Heart left ventricle (tissue), 16 donors: ENCODE measurements around the gene KCNA2. TPM values are rescaled to one million over a fixed set of nuclear protein-coding genes. Genes with fewer than 3 reads are reported as not detected.

Source experiments
- ATAC-seq, 4 donors: fragments of 200-7000 bp; cut with Tn5 transposase; one replicate each; pipeline ENCODE4 v1.9.1; 2020 to 2022; ENCODE audit warnings: moderate library complexity in 4 of 4, mild to moderate bottlenecking in 3 of 4, moderate number of reproducible peaks in 1 of 4
- DNase-seq, 5 donors: peaks; one replicate each; pipeline ENCODE4 v3.0.0-alpha.2; 2020
- H3K27ac ChIP-seq, 12 donors: fragments of 200-600 bp; sonication (generic) in 4 of 12; one replicate each; pipeline versions ENCODE4 v1.5.0 to v1.8.0; 2016 to 2022; ENCODE audit warnings: mild to moderate bottlenecking in 2 of 12
- H3K27me3 ChIP-seq, 9 donors: fragments of 200-600 bp; sonication (generic) in 2 of 9; one replicate each; pipeline versions ENCODE4 v1.5.1 to v1.8.0; 2016 to 2022; ENCODE audit warnings: mild to moderate bottlenecking in 3 of 9
- H3K36me3 ChIP-seq, 9 donors: fragments of 200-600 bp; sonication (generic) in 2 of 9; one replicate each; pipeline versions ENCODE4 v1.5.0 to v1.8.0; 2018 to 2022; ENCODE audit warnings: mild to moderate bottlenecking in 2 of 9
- H3K4me1 ChIP-seq, 12 donors: fragments of 200-600 bp; sonication (generic) in 4 of 12; one replicate each; pipeline versions ENCODE4 v1.5.0 to v1.8.0; 2016 to 2022; ENCODE audit warnings: mild to moderate bottlenecking in 3 of 12
- H3K4me3 ChIP-seq, 12 donors: fragments of 200-600 bp; sonication (generic) in 4 of 12; one replicate each; pipeline versions ENCODE4 v1.5.0 to v1.8.0; 2017 to 2022; ENCODE audit warnings: mild to moderate bottlenecking in 9 of 12, moderate library complexity in 4 of 12
- H3K9me3 ChIP-seq, 12 donors: fragments of 200-600 bp; sonication (generic) in 4 of 12; one replicate each; pipeline versions ENCODE4 v1.5.0 to v1.8.0; 2016 to 2022; ENCODE audit warnings: mild to moderate bottlenecking in 1 of 12
- CTCF ChIP-seq, 12 donors: fragments of 200-600 bp; sonication (generic) in 4 of 12; IDR thresholded peaks; one replicate each; pipeline versions ENCODE4 v1.5.0 to v1.8.0; 2018 to 2022; ENCODE audit warnings: antibody characterized with exemption in 12 of 12, mild to moderate bottlenecking in 5 of 12
- POLR2A ChIP-seq, 2 donors: fragments of 450-650 bp; IDR thresholded peaks; one replicate each; pipeline ENCODE4 v1.6.1; 2017; ENCODE audit warnings: antibody characterized with exemption in 2 of 2, mild to moderate bottlenecking in 2 of 2, moderate library complexity in 2 of 2
- WGBS, 4 donors: extraction: QIAGEN DNeasy Blood & Tissue Kit in 2 of 4; methylation state at CpG; one replicate each; pipeline versions ENCODE4 v1.1.5 to v1.1.7; 2013 to 2018; 5-methylcytosine and 5-hydroxymethylcytosine counted together
- intact Hi-C, 10 donors: fragments of 100-400 bp; cut with DNase I; formaldehyde crosslinking; loops; one replicate each; pipeline versions ENCODE4 v1.11.1 to v1.14.2; 2022
- polyA plus RNA-seq, 2 donors: library from polyadenylated mRNA; stranded (reverse); fragments of 200-250 nt; gene quantifications; one replicate each; pipeline ENCODE4 v1.2.3, GENCODE V29; 2013
- total RNA-seq, 9 donors: library from RNA; depleted of rRNA in 2 of 9; stranded (reverse); fragments of >200 nt in 2 of 9; fragmentation: NEBNext Ultra II Directional in 3 of 9; extraction: Animal tissue kit (Norgen Biotek cat#: 25700) in 3 of 9; gene quantifications; one replicate each; pipeline versions ENCODE4 v1.1.0 to v1.2.4, GENCODE V29; 2016 to 2023
- donor health status: ischemic (EF 13 %, LVEDD 7.1; RV severe dilation, severe dysfunction).
- donor health status: healthy with polysubstance abuse.
- donor health status: DM: no; HTN: yes; CAD: no.
- donor health status: DM: no; HTN: no; CAD: no.
- donor health status: ischemic (EF 25% LVEDD 6.9; RV normal size, moderate dysfunction).
- donor health status: ischemic (EF 25% LVEDD 5.7; RV mildly dilated, moderate dysfunction).
- donor health status: healthy.
- donor health status: DM: yes; HTN: yes; CAD: no.
- donor health status: ischemic (EF 35%, LVEDD 5.7; RV mildly dilated, moderate dysfunction).
- donor health status: nonischemic (EF 11% LVEDD 7.7; RV severe dilation, severe dysfunction).
- donor health status: DM: yes; HTN: yes; CAD: no.
- donor health status: PGD.
- donor health status: ischemic (EF 29% LVEDD 5.4; RV normal size, mild dysfunction).
- donor health status: nonischemic (EF 23%, LVEDD 6.1; RV moderate dilation, normal function).

Gene KCNA2
- total and polyA plus RNA-seq, 11 donors, result 0.08 to 1.6 (median 0.78) TPM

GRCh38 chr1:110545492-110545891 lies 60.7 kb downstream of the KCNA2 start:
- DNase-seq, result no peak
- 25 to 41% (median 34%) methylated on average over 2 of the region's 2 CpGs for WGBS, 4 donors
- no peaks in the 10 kb centered on the region for H3K36me3 ChIP-seq

GRCh38 chr1:110544753-110545152 lies 61.4 kb downstream of the KCNA2 start:
- DNase-seq, result no peak
- intact Hi-C loops, result loop anchor here in 1 of 10 donors (10.0 kb wide), 1 partner anchor 230 kb away; no protein-coding TSS in a partner anchor
- Histone ChIP-seq H3K36me3 (no peaks in the 10 kb centered on the region), H3K4me3 (no peak overlapping the region), H3K4me1 (no peaks in the 10 kb centered on the region), H3K27ac (no peak overlapping the region), H3K9me3 (no peaks in the 10 kb centered on the region), H3K27me3 (peaks cover 0 to 16% (median 5%) of the 10 kb centered on the region in 9 donors)
- no peak for TF ChIP-seq CTCF (IDR thresholded peaks at IDR 0.05)
- TF ChIP-seq POLR2A (IDR thresholded peaks at IDR 0.05), result no peak
- ATAC-seq, result no peak
- 54 to 63% (median 59%) methylated on average over 3 of the region's 3 CpGs for WGBS, 4 donors

More at GRCh38 chr1:110545492-110545891, 60.7 kb downstream of the KCNA2 start:
- intact Hi-C loops, result loop anchor here in 1 of 10 donors (10.0 kb wide), 1 partner anchor 229 kb away; no protein-coding TSS in a partner anchor
- H3K9me3 ChIP-seq, result no peaks in the 10 kb centered on the region
- H3K27me3 ChIP-seq, result peaks cover 0 to 14% (median 7%) of the 10 kb centered on the region in 9 donors
- ATAC-seq, result no peak
- no peak overlapping the region for H3K27ac ChIP-seq
- no peaks in the 10 kb centered on the region for H3K4me1 ChIP-seq
- no peak for TF ChIP-seq POLR2A (IDR thresholded peaks at IDR 0.05)
- no peak for TF ChIP-seq CTCF (IDR thresholded peaks at IDR 0.05)
- no peak overlapping the region for H3K4me3 ChIP-seq

Other genes starting within 250 kb of the KCNA2 start
- 1 to 10 TPM; 1.6 to 4.8 (median 2.3) TPM for gene SLC16A4, start 215.3 kb downstream of the KCNA2 start, total RNA-seq
- 1 to 10 TPM in 1 of 2 donors, under 1 TPM in 1; 1.00 to 1.9 TPM for gene SLC16A4, start 215.3 kb downstream of the KCNA2 start, polyA plus RNA-seq
- gene LAMTOR5, start 198.7 kb downstream of the KCNA2 start, total RNA-seq, result 100 to 1,000 TPM; 130 to 267 (median 221) TPM
- 100 to 1,000 TPM; 510 to 549 TPM for gene LAMTOR5, start 198.7 kb downstream of the KCNA2 start, polyA plus RNA-seq
- gene PROK1, start 155.2 kb downstream of the KCNA2 start, total RNA-seq, result 1 to 10 TPM in 1 of 9 donors, under 1 TPM in 4, not detected in 4; 0.23 to 2.1 (median 0.40) TPM
- gene PROK1, start 155.2 kb downstream of the KCNA2 start, polyA plus RNA-seq, result 1 to 10 TPM in 1 of 2 donors, under 1 TPM in 1; 0.07 to 3.4 TPM
- gene KCNA10, start 87.2 kb downstream of the KCNA2 start, total RNA-seq, result not detected
- gene KCNA10, start 87.2 kb downstream of the KCNA2 start, polyA plus RNA-seq, result not detected
- 1 to 10 TPM in 2 of 9 donors, under 1 TPM in 7; 0.14 to 2.3 (median 0.54) TPM for gene KCNA3, start 68.6 kb upstream of the KCNA2 start, total RNA-seq
- gene KCNA3, start 68.6 kb upstream of the KCNA2 start, polyA plus RNA-seq, result under 1 TPM in 1 of 2 donors, not detected in 1; 0.06 TPM